GM18498 (cell line): ENCODE measurements around the gene ZFP62.

ENCODE experiments used
- ATAC-seq: cut with Tn5 transposase; IDR thresholded peaks from one replicate; pipeline ENCODE4 v1.9.1; 2021; ENCODE audit warnings: mild to moderate bottlenecking, moderate library complexity; ENCODE audit not compliant: unreplicated experiment

Gene ZFP62

DNA sequence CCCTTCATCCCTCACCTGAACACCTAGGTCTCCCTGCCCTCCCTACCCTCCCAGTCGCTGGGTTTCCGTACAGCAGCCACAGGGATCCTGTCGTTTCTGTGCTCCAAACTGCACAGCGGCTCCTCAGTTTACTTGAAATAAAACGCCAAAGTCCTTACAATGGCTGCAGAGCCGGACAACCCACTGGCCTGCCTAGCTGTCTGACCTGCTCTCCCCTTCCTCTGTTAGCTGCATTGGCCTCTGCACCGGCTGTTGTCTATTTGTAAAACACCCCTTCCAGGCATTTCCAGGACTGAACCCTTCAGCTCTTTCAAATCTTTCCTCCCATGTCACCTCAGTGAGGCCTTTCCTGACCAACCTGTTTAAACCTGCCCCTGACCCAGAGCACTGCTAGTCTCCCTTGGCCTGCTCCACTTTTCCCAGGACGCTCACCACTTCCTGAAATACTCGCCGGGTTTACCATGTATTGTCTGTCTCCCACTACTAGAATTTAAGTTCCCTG is 49.4 kb downstream of the ZFP62 start:
- no peak for ATAC-seq

GRCh38 chr5:180810959-180811622 is 50.0 kb downstream of the ZFP62 start:
- no peak for ATAC-seq

DNA sequence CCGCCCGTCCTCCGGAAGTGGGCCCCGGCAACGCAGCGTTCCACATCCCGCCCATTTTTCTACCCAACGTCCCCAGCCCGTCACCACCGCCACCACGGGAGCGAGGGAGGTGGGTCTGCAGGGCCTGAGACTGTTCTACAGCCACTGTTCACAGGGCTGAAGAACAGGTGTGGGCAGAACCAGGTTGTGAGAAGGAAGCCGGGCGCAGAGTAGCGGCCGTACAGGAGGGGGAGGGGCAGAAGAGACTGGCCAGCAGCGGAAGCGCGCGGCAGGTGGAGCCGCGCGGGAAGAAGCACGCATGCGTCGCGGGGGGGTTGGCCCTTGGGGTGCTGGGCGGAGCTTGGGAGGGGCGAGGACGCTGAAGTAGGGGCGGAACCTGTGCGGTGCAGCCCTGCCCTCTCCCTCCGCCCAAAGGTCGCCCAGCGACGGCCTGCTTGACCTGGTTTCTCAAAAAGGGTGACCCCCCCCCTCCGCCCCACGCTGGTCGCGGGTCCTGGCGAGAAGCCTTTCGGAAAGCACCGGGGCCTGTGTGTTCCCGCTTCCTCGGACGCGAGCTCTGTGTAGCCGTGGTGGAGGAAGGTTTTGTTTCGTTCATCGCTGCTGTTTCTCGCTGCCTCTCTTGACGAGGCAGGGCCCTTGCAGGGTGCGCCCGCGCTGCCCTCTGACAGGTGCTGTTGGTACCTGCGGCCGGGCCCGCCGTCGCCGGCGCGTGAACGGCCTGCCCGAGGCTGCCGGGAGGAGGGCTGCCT is 50.7 kb downstream of the ZFP62 start:
- peak; percentile 75 for ATAC-seq

DNA sequence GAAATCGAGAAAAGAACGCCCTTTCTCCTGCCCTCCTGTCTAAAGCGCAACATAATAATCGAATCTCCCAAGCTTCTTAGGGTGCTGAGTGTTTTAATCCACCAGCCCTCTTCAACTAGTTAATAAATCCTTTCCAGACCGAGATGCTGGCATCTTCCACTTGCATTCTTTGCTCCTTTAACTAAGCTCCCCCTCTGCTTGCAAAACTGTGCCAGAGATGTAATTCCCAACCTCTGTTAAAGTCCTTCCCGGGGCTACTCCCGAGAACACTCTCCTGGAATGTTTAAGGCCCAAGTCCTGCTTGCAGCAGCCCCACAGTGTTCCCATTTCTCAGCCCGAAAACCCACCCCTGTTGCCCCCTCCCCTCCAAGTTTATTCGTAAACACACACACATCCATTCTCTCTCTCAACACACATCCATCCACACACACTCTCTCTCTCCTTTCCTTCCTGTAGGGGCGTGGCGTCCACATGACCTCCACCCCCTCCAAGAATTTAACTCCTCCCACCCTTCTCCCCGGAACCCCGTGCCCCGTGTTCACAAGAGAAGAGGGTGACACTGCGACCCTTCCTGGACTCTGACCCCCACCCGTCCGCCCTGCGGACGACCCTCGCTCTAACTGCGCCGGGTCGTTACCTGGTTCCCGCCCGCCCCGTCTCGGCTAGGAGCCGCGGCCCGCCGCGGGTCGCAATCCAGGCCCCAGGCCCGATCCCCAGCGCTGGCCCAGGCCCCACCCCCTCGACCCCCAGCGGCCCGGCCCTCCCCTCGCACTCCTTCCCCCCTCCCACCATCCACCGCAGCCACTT is 51.5 kb downstream of the ZFP62 start:
- ATAC-seq, result peak; percentile 57

DNA sequence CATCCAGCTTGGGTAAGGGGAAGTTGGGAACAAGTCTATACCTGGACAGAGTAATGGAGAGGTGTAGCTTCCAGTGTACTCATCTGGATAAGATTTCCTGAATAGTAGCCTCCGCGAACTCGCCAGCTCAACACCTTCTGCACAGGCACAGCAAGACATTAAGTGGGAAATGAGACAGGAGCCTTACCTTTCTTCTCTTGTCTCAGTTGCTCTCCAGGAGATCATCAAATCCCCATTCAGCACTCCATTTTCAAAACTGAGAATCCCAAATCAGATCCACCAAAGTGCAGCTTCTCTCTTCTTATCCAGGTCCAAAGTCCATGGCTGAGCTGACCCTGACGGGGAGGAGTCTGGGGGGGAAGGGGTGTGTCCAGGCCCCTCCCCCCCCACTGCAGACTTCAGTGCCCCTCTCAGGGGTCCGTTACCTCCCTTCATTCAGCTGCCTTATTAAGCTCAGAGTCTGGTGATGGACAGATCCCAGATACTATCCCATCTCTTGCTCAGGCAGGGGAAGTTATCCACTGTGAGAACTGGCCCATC is 52.5 kb downstream of the ZFP62 start:
- ATAC-seq, result no peak

DNA sequence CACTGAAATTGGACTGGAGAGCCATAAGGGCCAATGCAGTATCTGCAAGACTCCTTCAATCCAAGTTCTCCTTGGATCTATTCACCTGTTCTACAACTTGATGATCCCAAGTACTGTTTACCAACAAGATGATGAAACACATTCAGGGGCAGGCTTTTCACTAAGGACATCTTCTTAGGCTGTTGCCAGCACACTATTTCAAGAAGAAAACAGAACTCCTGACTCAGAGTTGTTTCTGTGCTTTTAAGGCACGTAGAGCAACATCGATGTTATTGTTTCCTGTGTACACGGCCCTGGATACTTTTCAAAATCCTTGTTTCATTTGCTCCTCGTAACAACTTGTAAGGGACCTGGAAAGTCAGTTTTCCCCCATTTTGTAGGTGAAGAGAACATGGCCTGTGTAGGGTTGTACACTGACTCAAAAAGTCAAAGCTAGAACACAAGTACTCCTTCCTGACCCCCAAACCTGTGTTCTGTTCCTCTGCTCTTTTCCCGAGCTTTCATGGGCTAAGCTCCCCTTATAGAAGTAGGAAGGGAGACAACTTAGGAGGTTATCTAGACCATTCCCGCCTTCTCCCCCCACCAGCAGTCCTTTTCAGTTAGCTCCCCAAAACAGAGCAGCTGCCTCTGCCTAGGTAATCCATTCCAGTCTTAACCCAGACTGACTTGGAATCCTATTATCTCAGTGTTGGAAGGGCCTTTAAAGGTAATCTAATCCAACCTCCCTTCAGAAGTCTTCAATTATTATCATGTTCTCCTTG is 53.2 kb downstream of the ZFP62 start:
- ATAC-seq, result no peak

DNA sequence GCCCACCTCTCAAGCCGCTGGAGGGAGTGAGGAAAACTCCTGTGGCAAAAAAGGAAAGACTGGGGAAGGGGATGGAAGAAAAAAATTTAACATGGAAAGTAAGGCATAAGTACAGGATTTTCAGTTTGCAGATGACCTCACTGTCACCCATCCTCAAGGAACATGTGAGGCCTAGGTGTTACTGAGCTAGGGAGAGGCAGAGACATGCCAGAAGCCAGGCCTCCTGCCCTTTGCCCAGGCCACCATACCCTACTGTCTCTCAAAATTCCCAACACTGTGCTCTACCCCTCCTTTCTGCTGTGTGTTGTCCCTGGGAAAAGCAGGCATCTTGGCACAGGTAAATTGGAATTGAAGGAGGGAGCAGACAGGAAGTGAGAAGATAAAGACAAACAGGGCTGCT is 54.0 kb downstream of the ZFP62 start:
- ATAC-seq, result no peak

DNA sequence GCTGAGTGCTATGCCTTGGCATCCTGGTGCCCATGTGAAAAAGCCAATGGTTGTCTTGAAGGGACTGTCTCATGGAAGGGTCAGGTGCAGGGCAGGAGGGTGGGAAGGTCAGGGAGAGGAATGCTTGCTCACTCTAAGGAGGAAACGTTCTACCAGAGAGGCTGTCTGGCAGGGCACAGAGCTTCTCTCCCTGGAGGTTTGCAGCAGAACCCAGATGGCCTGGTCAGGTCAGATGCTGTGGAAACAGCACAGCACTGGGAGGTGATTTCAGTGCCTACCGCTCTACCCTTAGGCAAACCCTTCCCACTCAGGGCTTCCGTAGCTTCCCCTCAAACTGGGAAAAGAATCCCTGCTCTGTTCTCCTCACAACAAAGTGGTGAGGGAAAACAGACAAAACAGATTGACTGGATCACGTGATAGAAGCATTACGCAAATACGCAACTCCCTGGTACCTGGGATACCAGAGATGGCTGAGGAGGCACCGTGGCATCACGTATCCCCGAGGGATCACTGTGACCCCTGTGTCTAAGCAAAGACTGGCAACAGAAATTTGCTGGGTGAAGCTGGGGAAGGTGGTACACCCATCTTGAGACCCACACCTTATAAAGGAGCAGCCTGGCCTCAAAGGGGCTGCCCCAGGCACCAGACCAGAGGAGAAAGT is 54.6 kb downstream of the ZFP62 start:
- no peak for ATAC-seq

GRCh38 chr5:180804129-180804618 is 56.9 kb downstream of the ZFP62 start:
- ATAC-seq, result peak; percentile 1

DNA sequence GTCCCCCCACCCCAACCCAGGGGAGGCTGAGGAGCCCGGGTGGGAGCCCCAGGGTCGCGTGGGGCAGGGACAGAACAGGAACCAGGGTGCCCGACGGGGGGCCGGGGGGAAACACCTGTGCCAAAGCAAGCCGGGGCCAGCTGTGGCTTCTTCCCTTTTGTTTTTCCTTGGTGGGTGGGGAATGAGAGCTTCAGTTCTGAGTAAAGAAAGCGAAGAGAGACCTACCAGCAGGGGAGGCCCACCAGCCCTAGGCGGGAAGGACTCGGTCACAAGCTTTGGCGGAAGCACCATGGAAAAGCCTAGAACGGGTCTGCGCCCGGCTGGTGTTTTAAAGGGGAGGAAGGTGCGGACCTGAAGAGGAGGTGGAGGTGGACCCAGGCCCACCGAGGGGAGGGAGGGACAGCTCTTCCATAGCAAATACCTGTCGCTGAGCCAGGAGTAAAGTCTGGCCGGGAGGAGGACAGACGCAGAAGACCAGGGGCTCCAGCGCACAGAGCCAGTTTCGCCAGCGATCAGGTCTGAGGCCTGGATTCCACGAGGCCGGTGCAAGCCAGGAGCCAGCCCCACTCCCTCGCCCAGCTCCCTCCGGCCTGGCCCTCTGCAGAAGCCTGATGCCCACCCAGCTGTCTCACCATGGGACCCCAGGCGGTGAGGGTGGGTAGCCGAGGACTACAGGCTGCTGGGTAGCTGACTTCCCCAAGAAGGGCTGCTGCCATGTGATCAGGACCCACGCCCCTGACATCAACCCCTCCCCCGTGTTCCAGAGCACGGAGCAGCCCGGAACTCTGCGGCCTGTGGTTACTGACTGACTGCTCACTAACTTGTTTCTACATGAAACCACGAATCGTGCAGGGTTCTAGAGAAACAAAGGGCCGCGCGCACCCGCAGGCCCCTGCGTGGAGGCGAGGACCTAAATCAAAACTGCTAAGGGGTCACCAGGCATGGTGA is 57.6 kb downstream of the ZFP62 start:
- ATAC-seq, result peak; percentile 66

GRCh38 chr5:180802325-180803180 is 58.5 kb downstream of the ZFP62 start, which contains the start of gene MGAT1:
TSS of gene MGAT1 (minus strand) at chr5:180802806. CDS start at chr5:180792971, 9,835 bp downstream.
- peak; percentile 68 for ATAC-seq

DNA sequence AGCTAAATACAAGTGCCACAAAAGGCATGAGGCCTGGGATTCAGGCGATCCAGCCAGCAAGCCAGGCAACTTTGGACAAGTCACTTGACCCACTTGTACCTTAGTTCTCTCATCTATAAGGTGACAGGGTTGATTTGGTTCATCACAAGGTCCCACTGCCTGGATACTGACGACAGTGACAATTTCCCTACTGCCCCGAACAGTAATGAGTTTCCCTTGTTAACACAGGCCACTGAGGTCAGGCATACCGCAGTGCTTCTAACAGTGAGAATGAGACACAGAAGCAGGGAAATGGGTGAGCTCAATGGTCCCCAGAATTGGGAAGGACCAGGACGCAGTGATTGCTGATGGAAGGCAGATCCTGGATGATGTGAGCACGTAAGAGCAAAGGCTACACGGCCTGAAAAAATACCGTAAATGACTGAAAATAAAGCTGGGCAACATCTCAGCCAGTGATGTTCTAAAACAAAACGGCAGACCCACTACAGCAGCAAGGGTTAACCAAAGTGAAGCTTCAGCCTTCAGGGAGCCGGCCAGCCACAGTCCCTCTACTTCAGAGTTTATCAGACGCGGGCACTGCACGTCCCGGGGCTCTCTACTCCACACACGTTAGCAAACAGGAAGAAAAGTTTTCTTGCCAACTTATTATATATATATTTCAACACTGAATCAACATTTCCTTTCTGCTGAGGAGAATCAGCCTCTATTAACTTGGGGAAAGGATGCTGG is 59.3 kb downstream of the ZFP62 start:
- ATAC-seq, result no peak

GRCh38 chr5:180799902-180800801 is 60.9 kb downstream of the ZFP62 start:
- no peak for ATAC-seq

DNA sequence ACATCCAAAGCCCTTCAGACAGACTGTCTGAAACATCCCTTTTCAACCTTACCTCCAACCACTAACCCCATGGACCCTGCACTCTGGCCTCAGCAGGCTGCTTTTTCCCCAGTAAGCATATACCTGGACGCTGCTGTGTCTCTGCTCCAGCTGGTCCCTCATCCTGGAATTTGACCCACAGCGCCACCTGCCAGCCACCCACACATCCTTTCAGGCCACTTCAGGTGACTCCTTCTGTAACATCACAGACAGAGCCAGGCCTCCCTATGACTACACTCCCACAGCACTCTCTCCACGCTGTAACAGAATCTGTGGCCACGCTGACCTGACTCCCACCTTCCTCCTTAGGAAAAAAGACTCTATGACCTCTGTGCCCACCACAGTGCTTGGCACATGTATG is 61.9 kb downstream of the ZFP62 start:
- no peak for ATAC-seq

- ATAC-seq, result no peak
Measured at GRCh38 chr5:180798193-180798592, 62.9 kb downstream of the ZFP62 start.
